Esophagus squamous epithelium (tissue), 5 donors: ENCODE data around the gene TRMT10C. TPM values are rescaled to one million over a fixed set of nuclear protein-coding genes. Genes with fewer than 3 reads are reported as not detected.

Source experiments
- DNase-seq: peaks from one replicate; lab custom pipeline; 2025; lab: John Stamatoyannopoulos, UW
- H3K27ac ChIP-seq, 4 donors: fragments of 200-600 bp; sonication (generic); one replicate each; pipeline ENCODE4 v1.5.1; 2016 to 2019; ENCODE audit warnings: mild to moderate bottlenecking in 1 of 4
- H3K27me3 ChIP-seq, 4 donors: fragments of 200-600 bp; sonication (generic); 1 replicate in 3 of 4; 2 replicates in 1 of 4; pipeline versions ENCODE4 v1.5.1 to v1.6.0; 2017 to 2021; ENCODE audit warnings: antibody characterized with exemption in 1 of 4
- H3K36me3 ChIP-seq, 3 donors: fragments of 200-600 bp; sonication (generic); one replicate each; pipeline ENCODE4 v1.5.1; 2016 to 2019
- H3K4me1 ChIP-seq, 3 donors: fragments of 200-600 bp; sonication (generic); one replicate each; pipeline ENCODE4 v1.5.1; 2017 to 2019
- H3K4me3 ChIP-seq, 4 donors: fragments of 200-600 bp; sonication (generic); 1 replicate in 3 of 4; 2 replicates in 1 of 4; pipeline ENCODE4 v1.5.1; 2016 to 2019; ENCODE audit warnings: mild to moderate bottlenecking in 2 of 4, moderate library complexity in 1 of 4
- H3K9me3 ChIP-seq, 3 donors: fragments of 200-600 bp; sonication (generic); one replicate each; pipeline ENCODE4 v1.5.1; 2016 to 2019
- CTCF ChIP-seq, 6 experiments: fragments of 450-650 bp in 4 of 6; fragments of 200-600 bp in 2 of 6; sonication (generic) in 2 of 6; IDR thresholded peaks; one replicate each; pipeline ENCODE4 v1.5.1; 2016 to 2019; ENCODE audit warnings: antibody characterized with exemption in 6 of 6, mild to moderate bottlenecking in 4 of 6, moderate library complexity in 4 of 6
- POLR2A ChIP-seq, 4 donors: fragments of 450-650 bp; IDR thresholded peaks; one replicate each; pipeline ENCODE4 v1.6.1; 2017; ENCODE audit warnings: antibody characterized with exemption in 4 of 4, mild to moderate bottlenecking in 4 of 4, moderate library complexity in 3 of 4
- WGBS, 2 donors: methylation state at CpG; one replicate each; pipeline ENCODE4 v1.1.5; 2018; 5-methylcytosine and 5-hydroxymethylcytosine counted together
- intact Hi-C: fragments of 100-400 bp; cut with DNase I; formaldehyde crosslinking; loops from one replicate; pipeline ENCODE4 v1.15.0; 2022
- total RNA-seq, 4 donors: library from RNA; depleted of rRNA; stranded (reverse); fragments of >200 nt; gene quantifications; one replicate each; pipeline ENCODE4 v1.1.0, GENCODE V29; 2016
- donor health status: DM: yes; HTN: yes; CAD: no.

Gene TRMT10C
- total RNA-seq, 4 donors from 2014 or later, result 15.3 to 32.8 (median 27.7) TPM

GRCh38 chr3:101571028-101571895 lies 9.6 kb downstream of the TRMT10C start:
- TF ChIP-seq POLR2A (IDR thresholded peaks at IDR 0.05) (no peak), CTCF (IDR thresholded peaks at IDR 0.05) (no peak)
- 52% methylated on average over 9 of the region's 9 CpGs for WGBS, 2 donors
- Histone ChIP-seq H3K27me3 (no peaks in the 10 kb centered on the region), H3K36me3 (peaks cover 0 to 15% (median 0%) of the 10 kb centered on the region in 3 donors), H3K4me1 (peaks cover 0 to 29% (median 9%) of the 10 kb centered on the region in 3 donors), H3K4me3 (no peak overlapping the region), H3K9me3 (no peaks in the 10 kb centered on the region), H3K27ac (no peak overlapping the region)
- no peak for DNase-seq
- intact Hi-C loops, result loop anchor here (5.0 kb wide), 1 partner anchor 111 kb away; no protein-coding TSS in a partner anchor

GRCh38 chr3:101573449-101574387 lies 12.1 kb downstream of the TRMT10C start, which contains the start of gene PCNP:
Gene PCNP, plus strand, starts transcription at chr3:101574180. Its CDS starts 36 bp downstream, at chr3:101574216.
- peaks cover 0 to 53% (median 22%) of the 10 kb centered on the region in 3 donors for H3K4me1 ChIP-seq
- peak within 1 kb of the TSS; percentile 95 to 100 (median 99) for H3K27ac ChIP-seq
- TF ChIP-seq POLR2A (IDR thresholded peaks at IDR 0.05) (peak in 3 of 4 donors; percentile 79 to 88 (median 86)), CTCF (IDR thresholded peaks at IDR 0.05) (peak; percentile 79 to 97 (median 94))
- no peaks in the 10 kb centered on the region for H3K27me3 ChIP-seq
- DNase-seq, result peak; percentile 89
- WGBS, 2 donors, result 3 to 5% methylated on average over 19 to 25 of the region's 47 CpGs
- H3K36me3 ChIP-seq, result peaks cover 0 to 15% (median 6%) of the 10 kb centered on the region in 3 donors
- intact Hi-C loops, result loop anchor here (5.0 kb wide), 1 partner anchor 109 kb away; no protein-coding TSS in a partner anchor
- no peaks in the 10 kb centered on the region for H3K9me3 ChIP-seq
- H3K4me3 ChIP-seq, result peak within 1 kb of the TSS; percentile 71 to 93 (median 87)

GRCh38 chr3:101574388-101575112 lies 12.9 kb downstream of the TRMT10C start:
- H3K4me1 ChIP-seq, result peaks cover 0 to 61% (median 22%) of the 10 kb centered on the region in 3 donors
- peaks cover 0 to 23% (median 6%) of the 10 kb centered on the region in 3 donors for H3K36me3 ChIP-seq
- no peaks in the 10 kb centered on the region for H3K9me3 ChIP-seq
- peak overlapping the region; percentile 71 to 93 (median 87) for H3K4me3 ChIP-seq
- intact Hi-C loops, result loop anchor here (5.0 kb wide), 1 partner anchor 108 kb away; no protein-coding TSS in a partner anchor
- 0 to 1% methylated on average over 13 to 14 of the region's 41 CpGs for WGBS, 2 donors
- no peaks in the 10 kb centered on the region for H3K27me3 ChIP-seq
- TF ChIP-seq CTCF (IDR thresholded peaks at IDR 0.05) (no peak), POLR2A (IDR thresholded peaks at IDR 0.05) (no peak)
- DNase-seq, result no peak
- peak overlapping the region; percentile 95 to 100 (median 99) for H3K27ac ChIP-seq

GRCh38 chr3:101577286-101577685 lies 15.6 kb downstream of the TRMT10C start:
- no peak for TF ChIP-seq POLR2A (IDR thresholded peaks at IDR 0.05)
- no peak for TF ChIP-seq CTCF (IDR thresholded peaks at IDR 0.05)
- no peaks in the 10 kb centered on the region for H3K27me3 ChIP-seq
- no peak overlapping the region for H3K4me3 ChIP-seq
- no peak overlapping the region for H3K27ac ChIP-seq
- peaks cover 0 to 83% (median 22%) of the 10 kb centered on the region in 3 donors for H3K4me1 ChIP-seq
- DNase-seq, result no peak
- peaks cover 0 to 48% (median 6%) of the 10 kb centered on the region in 3 donors for H3K36me3 ChIP-seq
- intact Hi-C loops, result no loop called here
- H3K9me3 ChIP-seq, result no peaks in the 10 kb centered on the region
- 86 to 97% methylated on average over 6 of the region's 6 CpGs for WGBS, 2 donors
